HG03378 (cell line): Measurements from ENCODE around the gene PMVK.

ENCODE experiments used
- ATAC-seq: cut with Tn5 transposase; IDR thresholded peaks from one replicate; pipeline ENCODE4 v1.9.1; 2021; ENCODE audit warnings: mild to moderate bottlenecking, moderate library complexity; ENCODE audit not compliant: unreplicated experiment

The PMVK gene

DNA sequence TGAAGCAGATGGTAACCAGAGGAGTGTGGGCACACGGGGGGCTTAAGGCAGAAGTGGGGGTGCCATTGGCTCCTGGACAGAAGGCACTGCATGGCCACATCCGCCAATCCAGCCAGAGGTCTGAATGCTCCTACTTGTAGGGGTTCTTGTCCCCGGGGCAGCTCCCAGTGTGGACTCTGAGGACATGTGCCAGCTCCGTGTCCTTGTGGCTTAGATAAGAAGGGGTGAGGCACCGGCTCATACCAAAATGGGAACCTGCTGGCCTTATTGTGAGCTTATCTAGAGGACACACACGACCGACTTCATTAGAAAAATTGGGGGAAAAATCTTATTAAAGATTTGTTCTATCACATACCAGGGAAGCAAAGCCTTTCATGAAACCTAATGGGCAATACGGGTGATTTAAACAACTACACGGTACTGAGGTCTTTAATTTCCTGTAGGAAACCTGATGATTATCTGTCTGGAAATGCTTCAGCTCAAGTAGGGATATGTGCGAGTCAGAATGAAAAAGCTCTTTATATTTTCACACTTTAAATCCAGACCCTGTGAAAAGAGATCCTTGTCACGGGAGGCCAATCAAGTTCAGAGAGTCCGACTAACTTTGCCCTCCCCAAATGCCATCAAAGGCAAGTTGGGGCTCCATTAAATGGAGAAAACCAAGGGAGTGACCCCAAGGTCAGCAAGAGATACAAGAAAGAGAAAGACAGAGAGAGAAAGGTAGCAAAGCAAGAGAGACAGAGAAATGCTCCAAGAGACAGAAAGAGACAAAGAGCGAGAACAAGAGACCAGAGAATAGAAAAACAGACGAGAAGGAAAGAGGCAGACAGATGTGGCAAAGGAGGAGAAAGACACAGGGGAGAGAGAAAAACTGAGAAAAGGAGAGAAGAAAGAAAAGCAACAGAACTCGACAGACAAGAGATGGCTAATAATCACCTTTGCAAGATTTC is 52.3 kb downstream of the PMVK start:
- no peak for ATAC-seq

DNA sequence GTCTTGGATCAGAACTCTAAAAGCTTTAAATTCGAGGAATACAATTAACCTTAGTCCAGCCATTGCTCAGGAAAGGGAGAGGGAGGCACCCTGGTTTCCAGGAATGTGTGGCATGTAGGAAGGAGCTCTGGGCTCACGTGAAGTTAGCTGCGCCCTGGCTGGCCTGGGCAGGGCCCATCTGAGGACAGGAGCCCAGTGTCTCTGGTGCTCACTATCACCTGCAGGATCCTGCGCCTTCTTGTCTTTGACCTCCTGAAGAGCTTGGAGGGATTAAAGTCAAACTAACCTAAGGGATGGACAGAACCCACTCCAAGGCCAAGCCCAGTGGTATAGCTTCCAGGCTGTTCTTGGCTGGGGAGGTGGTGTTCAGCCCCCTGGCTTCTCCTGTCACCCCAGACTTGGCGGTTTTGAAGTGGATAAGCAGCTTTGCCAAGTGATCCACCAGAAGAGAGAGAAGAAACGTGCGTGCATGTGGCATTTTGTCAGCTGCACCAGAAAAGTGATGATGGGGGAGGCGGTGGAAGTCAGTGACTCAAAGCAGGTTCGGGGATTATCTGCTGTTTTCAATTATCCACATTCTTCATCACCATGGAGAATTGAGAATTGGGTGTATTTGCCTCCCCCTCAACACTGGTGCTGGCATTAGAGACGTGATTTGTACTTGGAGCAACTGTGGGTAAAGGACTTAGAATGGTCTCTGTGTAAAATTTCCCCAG is 54.5 kb downstream of the PMVK start:
- no peak for ATAC-seq

DNA sequence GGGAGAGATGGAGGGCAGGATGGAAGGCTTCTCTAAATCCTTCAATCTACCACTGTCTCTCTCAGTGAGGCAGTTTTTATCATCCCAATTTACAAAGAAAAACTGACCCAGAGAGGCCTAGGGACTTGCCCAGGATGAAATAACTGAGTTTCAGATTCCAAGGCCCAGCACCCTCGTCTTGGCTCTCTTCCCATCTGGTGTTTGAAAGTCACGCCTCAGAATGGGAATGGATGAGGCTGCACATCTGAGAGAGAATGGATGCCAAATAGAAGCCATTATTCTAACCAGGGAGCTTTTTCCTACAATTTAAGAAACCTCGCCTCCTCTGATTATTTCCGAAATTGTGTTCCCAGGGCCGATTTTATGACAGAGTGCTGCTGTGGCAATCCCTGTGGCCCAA is 55.8 kb downstream of the PMVK start:
- ATAC-seq: no peak

DNA sequence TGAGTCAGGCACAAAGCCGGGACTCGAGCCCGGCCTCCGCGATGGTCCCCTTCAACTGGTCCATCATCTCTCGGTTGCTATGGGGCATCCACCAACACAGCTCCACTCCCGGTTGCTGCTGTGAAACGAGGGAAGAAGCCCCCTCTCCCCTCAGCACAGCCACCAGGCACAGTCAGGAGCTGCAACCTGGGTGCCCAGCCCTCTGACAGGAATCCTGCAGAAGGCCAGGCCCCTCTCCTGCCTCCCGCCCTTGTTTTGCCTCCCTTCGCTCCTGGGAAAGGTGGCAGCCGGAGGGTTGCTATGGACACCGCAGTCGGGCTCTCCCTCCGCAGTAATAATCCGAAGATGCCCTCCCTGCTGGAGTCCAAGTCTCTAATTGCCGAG is 57.5 kb downstream of the PMVK start:
- no peak for ATAC-seq

DNA sequence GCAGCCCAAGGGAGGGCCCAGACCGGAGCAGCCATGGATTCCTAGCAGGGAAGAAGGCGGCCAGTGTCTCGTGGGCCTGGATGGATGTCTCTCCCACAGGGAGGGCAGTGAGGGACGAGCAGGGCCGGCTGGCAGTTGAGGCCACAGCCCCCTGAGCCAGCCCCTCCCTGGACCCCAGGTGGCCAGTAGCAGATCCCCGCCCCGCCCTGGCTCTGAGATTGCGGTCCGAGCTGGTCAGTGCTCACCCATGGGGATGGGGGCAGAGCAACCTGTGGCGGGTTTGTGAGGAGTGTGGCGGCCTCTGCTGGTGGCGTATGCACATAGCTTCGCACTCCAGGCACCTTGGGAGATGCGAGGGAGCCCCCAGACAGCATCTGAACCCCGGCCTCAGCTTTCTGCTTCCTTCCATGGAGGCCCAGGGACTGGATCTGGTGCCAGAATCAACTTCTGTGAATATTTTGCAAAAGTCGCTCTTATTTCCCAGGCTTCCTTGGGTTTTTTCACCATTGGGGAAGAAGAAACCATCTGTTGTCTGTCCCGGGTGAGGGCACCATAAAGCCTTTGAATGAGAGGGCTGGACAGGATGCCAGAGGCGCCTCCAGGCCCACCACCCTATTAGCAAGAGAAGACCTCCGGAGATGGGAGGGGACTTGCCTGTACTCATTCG is 58.0 kb downstream of the PMVK start:
- no peak for ATAC-seq

DNA sequence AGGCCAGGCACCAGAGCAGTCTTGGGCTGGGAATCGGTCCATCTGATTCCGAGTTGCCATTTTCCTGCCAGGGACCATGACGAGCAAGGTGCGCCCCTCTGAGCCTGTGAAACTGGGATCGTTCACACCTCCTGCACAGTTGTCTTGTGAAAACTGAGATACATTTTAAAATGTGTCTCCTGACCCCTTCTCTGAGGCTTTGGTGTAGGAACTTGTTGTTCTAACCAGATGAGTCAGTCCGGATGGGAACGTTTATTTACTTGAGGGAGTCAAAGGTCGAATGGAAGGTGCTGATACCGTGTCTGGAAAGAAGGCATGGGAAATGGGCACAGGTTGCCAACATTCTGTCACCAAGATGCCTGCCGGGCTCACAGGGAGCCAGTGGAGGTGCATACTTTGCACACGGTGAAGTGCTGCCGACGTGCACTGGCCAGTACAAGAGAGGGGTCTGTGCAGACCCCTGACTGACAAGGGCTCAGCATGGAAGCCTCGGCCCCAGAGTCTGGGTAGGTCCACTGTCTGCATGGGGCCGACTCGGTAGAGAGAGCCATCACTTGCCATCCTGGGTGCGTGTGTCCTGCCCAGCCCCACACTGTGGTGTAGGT is 59.0 kb downstream of the PMVK start:
- no peak for ATAC-seq

DNA sequence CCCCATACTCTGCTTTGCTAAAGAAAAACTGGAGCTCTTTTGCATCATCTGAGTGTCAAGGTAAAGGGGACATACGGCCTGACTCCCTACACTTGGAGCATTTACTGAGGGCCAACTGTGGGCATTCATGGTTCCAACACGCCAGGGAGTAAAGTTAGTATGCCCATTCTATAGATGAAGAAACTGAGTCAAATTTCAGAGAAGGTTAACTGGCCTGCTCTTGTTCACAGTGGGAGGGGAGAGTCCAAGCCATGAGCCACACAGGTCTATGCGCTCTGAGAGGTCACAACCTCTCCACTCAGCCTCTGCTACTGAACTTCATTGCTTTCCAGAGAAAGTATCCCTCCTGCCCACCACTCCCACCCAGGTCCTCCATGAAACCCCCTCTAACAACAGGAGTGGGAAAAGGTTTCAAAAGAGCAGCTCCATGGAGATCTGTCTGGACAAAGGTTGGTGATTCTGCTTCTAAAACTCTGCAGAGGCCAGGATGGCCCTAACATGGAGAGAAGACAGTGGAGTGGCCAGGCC is 59.6 kb downstream of the PMVK start:
- ATAC-seq: no peak
